ENCODE results near the gene PFKM.

PFKM gene

DNA sequence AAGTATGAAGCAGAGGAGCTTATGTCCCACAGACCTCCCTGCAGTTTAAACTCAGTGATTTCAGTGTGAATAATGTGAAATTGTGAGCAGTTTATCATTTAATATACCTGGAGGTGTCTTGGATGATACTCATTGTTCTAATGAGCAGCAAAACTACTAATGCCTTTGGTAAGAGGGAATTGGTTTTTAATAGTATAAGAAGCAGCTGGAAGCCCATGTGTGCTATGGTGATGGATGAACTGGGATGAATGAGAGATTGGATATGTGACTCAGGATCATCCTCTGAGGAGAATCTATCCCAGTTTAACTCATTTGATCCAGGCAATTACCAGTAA is 57.2 kb downstream of the PFKM start:
- TF ChIP-seq, protein P1, sequence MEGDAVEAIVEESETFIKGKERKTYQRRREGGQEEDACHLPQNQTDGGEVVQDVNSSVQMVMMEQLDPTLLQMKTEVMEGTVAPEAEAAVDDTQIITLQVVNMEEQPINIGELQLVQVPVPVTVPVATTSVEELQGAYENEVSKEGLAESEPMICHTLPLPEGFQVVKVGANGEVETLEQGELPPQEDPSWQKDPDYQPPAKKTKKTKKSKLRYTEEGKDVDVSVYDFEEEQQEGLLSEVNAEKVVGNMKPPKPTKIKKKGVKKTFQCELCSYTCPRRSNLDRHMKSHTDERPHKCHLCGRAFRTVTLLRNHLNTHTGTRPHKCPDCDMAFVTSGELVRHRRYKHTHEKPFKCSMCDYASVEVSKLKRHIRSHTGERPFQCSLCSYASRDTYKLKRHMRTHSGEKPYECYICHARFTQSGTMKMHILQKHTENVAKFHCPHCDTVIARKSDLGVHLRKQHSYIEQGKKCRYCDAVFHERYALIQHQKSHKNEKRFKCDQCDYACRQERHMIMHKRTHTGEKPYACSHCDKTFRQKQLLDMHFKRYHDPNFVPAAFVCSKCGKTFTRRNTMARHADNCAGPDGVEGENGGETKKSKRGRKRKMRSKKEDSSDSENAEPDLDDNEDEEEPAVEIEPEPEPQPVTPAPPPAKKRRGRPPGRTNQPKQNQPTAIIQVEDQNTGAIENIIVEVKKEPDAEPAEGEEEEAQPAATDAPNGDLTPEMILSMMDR (IDR thresholded peaks at IDR 0.05; ENCODE audit: low read depth, low read length, missing control alignments) = no peak
- Histone ChIP-seq H3K36me3 (replicated peaks) (no peaks in the 10 kb centered on the region), H3K27ac (no peak overlapping the region), H3K27me3 (replicated peaks) (peaks cover 36% of the 10 kb centered on the region), H3K4me3 (ENCODE audit: low read depth, low read length) (no peak overlapping the region)
- in situ Hi-C loops (cut with HindIII; ENCODE audit: low pct_ligation_motif_present, low sequenced_read_pairs) = no loop called here
- DNase-seq = no peak

DNA sequence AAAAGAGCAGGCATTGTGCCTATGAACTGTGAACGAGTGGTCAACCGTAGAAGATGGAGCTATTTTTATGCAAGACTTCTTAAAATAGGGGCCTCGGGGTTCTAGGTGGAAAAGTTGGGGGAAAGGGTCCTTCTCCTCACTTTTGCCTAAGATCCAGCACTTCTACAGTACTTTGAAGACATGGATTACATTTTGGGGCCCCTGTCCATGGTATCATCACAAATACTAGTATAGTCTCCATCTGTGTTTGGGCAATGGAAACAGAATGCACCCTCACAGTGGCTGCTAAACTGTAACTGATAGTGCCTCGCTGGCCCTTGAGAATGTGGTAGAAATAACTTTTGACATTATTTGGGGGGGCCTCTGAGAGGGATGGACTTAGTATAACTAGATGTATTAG is 58.8 kb downstream of the PFKM start:
- Histone ChIP-seq H3K27ac (no peak overlapping the region), H3K36me3 (replicated peaks) (no peaks in the 10 kb centered on the region), H3K4me3 (ENCODE audit: low read depth, low read length) (no peak overlapping the region), H3K27me3 (replicated peaks) (peaks cover 36% of the 10 kb centered on the region)
- in situ Hi-C loops (cut with HindIII; ENCODE audit: low pct_ligation_motif_present, low sequenced_read_pairs) = no loop called here
- TF ChIP-seq, protein P1 (IDR thresholded peaks at IDR 0.05; ENCODE audit: low read depth, low read length, missing control alignments) = no peak
- DNase-seq = no peak

DNA sequence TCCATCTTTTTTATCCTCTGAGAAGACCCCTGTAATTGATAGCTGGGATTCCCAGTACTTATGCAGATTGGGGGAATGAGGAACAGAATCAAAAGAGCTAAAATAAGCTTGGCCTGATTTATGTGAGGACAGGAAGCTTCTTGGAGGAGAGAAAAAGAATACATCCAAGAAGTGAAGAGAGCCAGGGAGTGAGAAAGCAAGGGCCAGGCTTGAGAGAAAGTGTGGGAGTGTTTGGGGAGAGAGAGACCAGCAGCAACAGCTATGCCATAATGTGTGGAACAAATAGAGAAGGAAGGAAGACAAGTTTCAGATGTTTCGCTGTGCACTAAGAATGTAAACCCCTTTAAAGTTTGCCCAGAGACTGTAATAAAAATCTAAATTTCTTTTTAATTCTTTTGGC is 60.3 kb downstream of the PFKM start:
- Histone ChIP-seq H3K36me3 (replicated peaks) (no peaks in the 10 kb centered on the region), H3K4me3 (ENCODE audit: low read depth, low read length) (no peak overlapping the region), H3K27me3 (replicated peaks) (peaks cover 44% of the 10 kb centered on the region), H3K27ac (no peak overlapping the region)
- in situ Hi-C loops (cut with HindIII; ENCODE audit: low pct_ligation_motif_present, low sequenced_read_pairs) = no loop called here
- TF ChIP-seq, protein P1 (IDR thresholded peaks at IDR 0.05; ENCODE audit: low read depth, low read length, missing control alignments) = no peak
- DNase-seq = no peak

DNA sequence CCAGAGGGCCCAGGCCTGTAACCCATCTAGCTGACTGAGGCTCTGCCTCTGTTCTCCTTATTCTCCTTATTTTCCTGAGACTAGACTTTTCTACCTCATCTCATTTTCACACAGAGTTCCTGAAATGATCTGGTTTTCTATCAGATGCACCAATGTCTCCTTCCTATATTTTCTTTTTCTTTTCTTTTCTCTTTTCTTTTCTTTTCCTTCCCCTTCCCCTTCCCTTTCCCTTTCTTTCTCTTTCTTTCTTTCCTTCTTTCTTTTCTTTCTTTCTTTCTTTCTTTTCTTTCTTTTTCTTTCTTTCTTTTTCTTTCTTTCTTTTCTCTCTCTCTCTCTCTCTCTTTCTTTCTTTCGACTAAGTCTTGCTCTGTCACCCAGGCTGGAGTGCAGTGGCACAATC is 61.3 kb downstream of the PFKM start:
- H3K27ac ChIP-seq = no peak overlapping the region
- TF ChIP-seq, protein P1 (IDR thresholded peaks at IDR 0.05; ENCODE audit: low read depth, low read length, missing control alignments) = no peak
- no peak overlapping the region for H3K4me3 ChIP-seq (ENCODE audit: low read depth, low read length)
- H3K36me3 ChIP-seq (replicated peaks) = no peaks in the 10 kb centered on the region
- no peak for DNase-seq
- peaks cover 54% of the 10 kb centered on the region for H3K27me3 ChIP-seq (replicated peaks)
- in situ Hi-C loops (cut with HindIII; ENCODE audit: low pct_ligation_motif_present, low sequenced_read_pairs) = no loop called here

DNA sequence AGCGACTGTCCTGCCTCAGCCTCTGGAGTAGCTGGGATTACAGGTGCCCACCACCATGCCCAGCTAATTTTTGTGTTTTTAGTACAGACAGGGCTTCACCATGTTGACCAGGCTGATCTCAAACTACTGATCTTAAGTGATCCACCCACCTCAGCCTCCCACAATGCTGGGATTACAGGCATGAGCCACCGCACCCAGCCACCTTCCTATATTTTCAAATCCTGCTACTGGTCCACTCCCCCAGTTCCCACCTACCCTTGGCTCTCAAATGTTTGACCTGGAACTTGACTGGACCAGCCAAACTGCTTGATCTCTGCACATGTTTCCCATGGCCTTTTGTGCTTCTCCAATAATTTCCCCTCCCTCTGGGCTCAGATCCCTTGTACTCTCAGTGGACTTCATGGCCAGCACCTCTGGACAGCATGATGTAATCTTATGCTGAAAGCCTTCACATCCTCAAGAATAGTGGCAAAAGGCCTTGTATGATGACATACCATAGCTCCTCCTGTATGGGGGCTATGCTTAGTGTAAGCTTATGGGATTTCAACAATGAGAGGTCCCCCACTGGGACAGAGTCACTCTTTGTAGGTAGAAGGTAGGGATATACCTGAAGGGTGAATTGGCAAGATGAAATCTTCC is 61.8 kb downstream of the PFKM start:
- TF ChIP-seq, protein P1 (IDR thresholded peaks at IDR 0.05; ENCODE audit: low read depth, low read length, missing control alignments) = no peak
- Histone ChIP-seq H3K4me3 (ENCODE audit: low read depth, low read length) (no peak overlapping the region), H3K36me3 (replicated peaks) (no peaks in the 10 kb centered on the region), H3K27ac (no peak overlapping the region), H3K27me3 (replicated peaks) (peaks cover 59% of the 10 kb centered on the region)
- in situ Hi-C loops (cut with HindIII; ENCODE audit: low pct_ligation_motif_present, low sequenced_read_pairs) = no loop called here
- no peak for DNase-seq

DNA sequence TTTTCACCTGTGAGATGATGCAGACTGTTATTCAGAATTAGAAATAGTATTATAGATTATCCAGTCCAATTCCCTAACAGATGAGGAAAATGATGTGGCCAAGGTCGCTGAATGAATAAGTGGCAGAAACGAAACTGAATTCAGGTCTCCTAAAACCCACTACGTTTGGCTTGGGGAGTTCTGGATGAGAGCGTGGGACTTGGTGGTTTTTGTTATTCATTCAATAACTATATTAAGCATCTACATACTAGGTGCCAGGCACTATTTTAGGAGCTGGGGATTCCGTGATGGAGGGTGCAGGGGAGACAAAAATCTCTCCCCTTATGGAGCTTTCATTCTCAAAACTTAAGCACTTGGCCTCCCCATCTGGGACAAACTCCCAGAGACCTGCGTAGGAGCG is 63.5 kb downstream of the PFKM start:
- H3K27me3 ChIP-seq (replicated peaks) = peaks cover 46% of the 10 kb centered on the region

More for the DNA sequence above, 63.5 kb downstream of the PFKM start:
- TF ChIP-seq, protein P1 (IDR thresholded peaks at IDR 0.05; ENCODE audit: low read depth, low read length, missing control alignments) = no peak
- peak overlapping the region; percentile 74 for H3K4me3 ChIP-seq (ENCODE audit: low read depth, low read length)
- DNase-seq = no peak
- no peak overlapping the region for H3K27ac ChIP-seq
- no peaks in the 10 kb centered on the region for H3K36me3 ChIP-seq (replicated peaks)
- in situ Hi-C loops (cut with HindIII; ENCODE audit: low pct_ligation_motif_present, low sequenced_read_pairs) = no loop called here

Measured in brain microvascular endothelial cell (primary cell).